ENCODE data around the gene MTOR. TPM values are rescaled to one million over a fixed set of nuclear protein-coding genes. Genes with fewer than 3 reads are reported as not detected.

MTOR gene
- total RNA-seq, 1 donor from 2014 or later: 55.1 TPM

GRCh38 chr1:11238311-11238710 is 24.0 kb downstream of the MTOR start:
- peaks cover 83% of the 10 kb centered on the region for H3K36me3 Mint-ChIP-seq (ENCODE audit: low read depth)

DNA sequence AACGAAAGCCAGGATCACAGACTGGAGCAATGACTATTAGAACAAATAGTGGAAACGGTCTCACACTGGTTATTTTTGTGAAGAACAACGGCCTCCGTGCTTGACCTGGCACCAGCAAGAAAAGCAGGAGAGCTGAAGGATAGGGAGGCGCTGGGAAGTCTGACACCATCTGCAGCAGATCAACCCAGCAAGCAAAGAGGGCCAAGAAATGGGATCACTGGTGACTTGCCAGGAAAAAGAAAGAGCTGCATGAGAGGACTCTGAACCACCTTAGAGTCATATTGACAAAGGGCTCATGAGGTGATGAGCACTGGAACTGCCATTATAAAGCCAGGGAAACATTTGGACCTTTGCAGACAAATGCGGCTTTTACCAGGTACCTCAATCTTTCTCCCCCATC is 25.0 kb downstream of the MTOR start:
- peaks cover 18% of the 10 kb centered on the region for H3K4me1 Mint-ChIP-seq

More at GRCh38 chr1:11238311-11238710, 24.0 kb downstream of the MTOR start:
- ATAC-seq (ENCODE audit: low read depth): no peak
- Mint-ChIP-seq H3K9me3 (no peaks in the 10 kb centered on the region), H3K4me1 (peaks cover 18% of the 10 kb centered on the region), H3K4me3 (no peak overlapping the region), H3K27me3 (no peaks in the 10 kb centered on the region), H3K27ac (no peak overlapping the region)
- CTCF ChIA-PET: no interaction called here
- TF ChIP-seq CTCF (IDR thresholded peaks at IDR 0.05): no peak
- DNase-seq: no peak
- POLR2A ChIA-PET: interaction anchor here (0.6 kb wide), 1 partner anchor 13 kb away, joined by 8 read pairs; no protein-coding TSS in a partner anchor
- intact Hi-C loops (cut with micrococcal nuclease): no loop called here

DNA sequence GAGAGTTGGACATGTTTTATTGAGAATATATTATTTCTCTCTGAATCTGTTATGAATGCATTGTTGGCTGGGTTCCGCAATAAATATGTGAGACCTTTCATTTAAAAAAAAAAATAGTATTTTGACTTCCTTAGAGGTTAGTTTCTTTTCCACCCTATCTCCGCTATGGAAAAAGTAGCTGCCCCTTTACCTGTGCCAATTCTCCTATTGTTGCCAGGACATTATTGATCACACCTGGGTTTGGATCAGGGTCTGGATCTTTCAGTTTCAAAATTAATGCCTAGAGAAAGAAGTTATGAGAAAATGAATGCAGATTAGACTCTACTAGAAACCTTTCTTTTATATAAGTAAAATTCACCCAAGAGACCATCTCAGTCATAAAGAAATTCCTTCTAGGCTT is 29.1 kb downstream of the MTOR start:
- no peak for ATAC-seq (ENCODE audit: low read depth)
- intact Hi-C loops (cut with micrococcal nuclease): no loop called here
- no peaks in the 10 kb centered on the region for H3K9me3 Mint-ChIP-seq
- peaks cover 89% of the 10 kb centered on the region for H3K36me3 Mint-ChIP-seq (ENCODE audit: low read depth)
- H3K4me1 Mint-ChIP-seq: peaks cover 34% of the 10 kb centered on the region
- H3K27me3 Mint-ChIP-seq: no peaks in the 10 kb centered on the region
- ChIA-PET CTCF (interaction anchor here (0.7 kb wide), 2 partner anchors 194 to 201 kb away, joined by 3 to 4 read pairs; no protein-coding TSS in a partner anchor), POLR2A (no interaction called here)
- DNase-seq: no peak
- TF ChIP-seq CTCF (IDR thresholded peaks at IDR 0.05): no peak
- H3K27ac Mint-ChIP-seq: no peak overlapping the region
- H3K4me3 Mint-ChIP-seq: no peak overlapping the region

More for the DNA sequence above, 25.0 kb downstream of the MTOR start:
- TF ChIP-seq CTCF (IDR thresholded peaks at IDR 0.05): no peak
- CTCF ChIA-PET: no interaction called here
- H3K27ac Mint-ChIP-seq: no peak overlapping the region
- no peaks in the 10 kb centered on the region for H3K27me3 Mint-ChIP-seq
- ATAC-seq (ENCODE audit: low read depth): no peak
- no peaks in the 10 kb centered on the region for H3K9me3 Mint-ChIP-seq
- H3K4me3 Mint-ChIP-seq: no peak overlapping the region
- peaks cover 82% of the 10 kb centered on the region for H3K36me3 Mint-ChIP-seq (ENCODE audit: low read depth)
- DNase-seq: no peak
- POLR2A ChIA-PET: no interaction called here
- intact Hi-C loops (cut with micrococcal nuclease): no loop called here

- peaks cover 80% of the 10 kb centered on the region for H3K36me3 Mint-ChIP-seq (ENCODE audit: low read depth)
- no peaks in the 10 kb centered on the region for H3K9me3 Mint-ChIP-seq
- CTCF ChIA-PET: interaction anchor here (0.6 kb wide), 1 partner anchor 12 kb away, joined by 3 read pairs; no protein-coding TSS in a partner anchor
- no peaks in the 10 kb centered on the region for H3K27me3 Mint-ChIP-seq
- TF ChIP-seq CTCF (IDR thresholded peaks at IDR 0.05): no peak
- H3K4me1 Mint-ChIP-seq: peaks cover 52% of the 10 kb centered on the region
- POLR2A ChIA-PET: interaction anchor here (0.6 to 1.2 kb wide), 2 partner anchors 32 to 159 kb away, joined by 5 to 6 read pairs; partner anchors contain the start of gene MTOR
- no peak overlapping the region for H3K4me3 Mint-ChIP-seq
- peak overlapping the region; percentile 86 for H3K27ac Mint-ChIP-seq
- ATAC-seq (ENCODE audit: low read depth) (peak; percentile 55), DNase-seq (no peak)
- intact Hi-C loops (cut with micrococcal nuclease): loop anchor here (5.0 kb wide), 1 partner anchor 33 kb away; the partner anchor contains the start of gene MTOR
These were observed 33.1 kb downstream of the MTOR start for GRCh38 chr1:11229203-11229602.

GRCh38 chr1:11227106-11228077 is 35.0 kb downstream of the MTOR start:
- Mint-ChIP-seq H3K27me3 (no peaks in the 10 kb centered on the region), H3K36me3 (ENCODE audit: low read depth) (peaks cover 73% of the 10 kb centered on the region), H3K27ac (peak overlapping the region; percentile 86), H3K4me1 (peaks cover 57% of the 10 kb centered on the region), H3K4me3 (peak overlapping the region; percentile 64), H3K9me3 (no peaks in the 10 kb centered on the region)
- no peak for DNase-seq
- CTCF ChIA-PET: no interaction called here
- POLR2A ChIA-PET: interaction anchor here (0.7 to 1.6 kb wide), 9 partner anchors 34 to 1602 kb away, joined by 3 to 10 read pairs (median 6); partner anchors contain the start of gene TARDBP
- ATAC-seq (ENCODE audit: low read depth): peak; percentile 75
- intact Hi-C loops (cut with micrococcal nuclease): loop anchor here (5.0 kb wide), 1 partner anchor 35 kb away; the partner anchor contains the start of gene MTOR
- TF ChIP-seq CTCF (IDR thresholded peaks at IDR 0.05): no peak

Measured in activated B cell treated with CpG ODN at 0.5 μM for 24 hours (primary cell).